ENCODE measurements around the gene AARS2. TPM values are rescaled to one million over a fixed set of nuclear protein-coding genes. Genes with fewer than 3 reads are reported as not detected.

AARS2 gene
- total RNA-seq, 4 donors from 2014 or later, result 13.9 to 17.7 (median 16.4) TPM

DNA sequence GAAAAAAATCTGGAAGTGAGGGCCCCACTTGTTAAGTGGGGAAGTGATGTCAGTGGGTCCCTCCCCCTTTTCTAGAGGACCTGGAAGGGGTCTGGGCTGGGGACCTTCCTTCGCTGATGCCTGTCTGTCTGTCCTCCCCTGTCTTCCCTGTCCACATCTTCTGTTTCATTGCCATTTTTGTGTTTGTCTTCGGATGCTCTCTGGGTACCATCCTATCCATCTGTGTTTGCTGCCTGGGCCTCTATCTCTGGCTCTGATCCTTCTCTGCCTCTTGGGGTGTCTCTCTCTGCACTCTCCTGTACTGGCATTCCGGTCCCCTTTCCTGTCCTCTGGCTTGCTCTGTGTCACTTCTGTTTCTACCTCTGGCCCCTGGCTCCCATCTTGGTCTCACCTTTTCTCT is 40.6 kb downstream of the AARS2 start:
- TF ChIP-seq CTCF (IDR thresholded peaks at IDR 0.05) (no peak), POLR2A (IDR thresholded peaks at IDR 0.05) (no peak), EP300 (IDR thresholded peaks at IDR 0.05) (no peak), POLR2AphosphoS5 (IDR thresholded peaks at IDR 0.05) (no peak)
- Histone ChIP-seq H3K4me1 (peaks cover 22% of the 10 kb centered on the region), H3K9me3 (no peaks in the 10 kb centered on the region), H3K27ac (no peak overlapping the region), H3K27me3 (peaks cover 69% of the 10 kb centered on the region), H3K36me3 (no peaks in the 10 kb centered on the region), H3K4me3 (no peak overlapping the region)
- DNase-seq (ENCODE audit: low spot score in 2 of 2), result no peak
- 89% methylated on average over 3 of the region's 3 CpGs for WGBS

GRCh38 chr6:44271914-44272313 is 41.2 kb downstream of the AARS2 start:
- TF ChIP-seq POLR2A (IDR thresholded peaks at IDR 0.05), result no peak
- TF ChIP-seq CTCF (IDR thresholded peaks at IDR 0.05), result no peak
- no peak for TF ChIP-seq EP300 (IDR thresholded peaks at IDR 0.05)
- no peak for TF ChIP-seq POLR2AphosphoS5 (IDR thresholded peaks at IDR 0.05)
- Histone ChIP-seq H3K4me1 (peaks cover 22% of the 10 kb centered on the region), H3K4me3 (no peak overlapping the region), H3K36me3 (no peaks in the 10 kb centered on the region), H3K27ac (no peak overlapping the region), H3K9me3 (no peaks in the 10 kb centered on the region), H3K27me3 (peaks cover 63% of the 10 kb centered on the region)
- no peak for DNase-seq (ENCODE audit: low spot score in 2 of 2)
- WGBS, result 73% methylated on average over 3 of the region's 3 CpGs

- H3K27ac ChIP-seq, result no peak overlapping the region
- H3K27me3 ChIP-seq, result peaks cover 58% of the 10 kb centered on the region
- H3K9me3 ChIP-seq, result no peaks in the 10 kb centered on the region
- no peak overlapping the region for H3K4me3 ChIP-seq
- H3K4me1 ChIP-seq, result peaks cover 20% of the 10 kb centered on the region
- no peaks in the 10 kb centered on the region for H3K36me3 ChIP-seq
- DNase-seq (ENCODE audit: low spot score in 2 of 2), result no peak
- 81% methylated on average over 4 of the region's 6 CpGs for WGBS
- no peak for TF ChIP-seq POLR2AphosphoS5 (IDR thresholded peaks at IDR 0.05)
- no peak for TF ChIP-seq CTCF (IDR thresholded peaks at IDR 0.05)
- no peak for TF ChIP-seq POLR2A (IDR thresholded peaks at IDR 0.05)
- no peak for TF ChIP-seq EP300 (IDR thresholded peaks at IDR 0.05)
Observed at GRCh38 chr6:44271406-44271723, 41.8 kb downstream of the AARS2 start.

DNA sequence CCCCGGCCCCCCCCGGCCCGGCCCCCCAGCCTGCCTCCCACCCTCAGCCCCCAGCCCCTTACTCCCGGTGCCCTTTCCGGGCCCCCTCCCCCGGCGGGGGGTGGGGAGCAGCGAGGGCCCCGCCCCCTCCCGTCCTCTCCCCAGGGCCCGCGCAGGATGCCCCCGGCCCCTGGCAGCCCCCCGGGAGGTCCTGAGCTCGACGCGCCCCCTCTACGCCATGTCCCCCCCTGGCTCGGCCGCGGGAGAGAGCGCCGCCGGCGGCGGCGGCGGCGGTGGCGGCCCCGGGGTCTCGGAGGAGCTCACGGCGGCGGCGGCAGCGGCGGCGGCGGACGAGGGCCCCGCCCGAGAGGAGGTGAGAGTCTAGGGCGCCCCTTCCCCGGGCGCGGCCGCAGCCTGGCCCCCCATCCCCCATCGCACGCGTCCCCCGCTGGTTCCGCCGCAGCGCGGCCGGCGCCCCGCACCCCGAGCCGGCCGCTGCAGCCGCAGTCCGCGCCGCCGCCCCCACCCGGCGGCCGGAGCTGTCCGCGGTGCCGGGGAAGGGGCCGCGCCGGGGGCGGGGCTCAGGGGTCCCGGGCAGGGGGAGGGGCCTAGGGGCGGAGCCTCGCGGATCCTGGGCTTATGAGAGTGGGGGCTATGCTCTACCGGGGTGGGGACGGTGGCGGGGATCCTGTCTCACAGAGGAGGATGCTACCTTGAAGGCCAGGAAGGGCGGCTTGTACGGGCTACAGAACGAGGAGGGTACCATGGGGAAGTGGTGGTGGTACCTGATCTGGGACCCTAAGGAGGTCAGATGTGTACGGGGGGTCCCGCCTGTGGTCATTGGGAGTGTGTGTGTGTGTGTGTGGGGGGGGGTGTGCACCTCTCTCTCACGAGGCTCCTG is 42.4 kb downstream of the AARS2 start:
- TF ChIP-seq POLR2A (IDR thresholded peaks at IDR 0.05) (no peak), EP300 (IDR thresholded peaks at IDR 0.05) (no peak), CTCF (IDR thresholded peaks at IDR 0.05) (no peak), POLR2AphosphoS5 (IDR thresholded peaks at IDR 0.05) (no peak)
- DNase-seq (ENCODE audit: low spot score in 2 of 2), result no peak
- H3K27me3 ChIP-seq, result peaks cover 52% of the 10 kb centered on the region
- H3K36me3 ChIP-seq, result no peaks in the 10 kb centered on the region
- H3K4me1 ChIP-seq, result peaks cover 14% of the 10 kb centered on the region
- no peaks in the 10 kb centered on the region for H3K9me3 ChIP-seq
- WGBS, result 6% methylated on average over 17 of the region's 90 CpGs
- no peak overlapping the region for H3K27ac ChIP-seq
- H3K4me3 ChIP-seq, result peak overlapping the region; percentile 51

- DNase-seq (ENCODE audit: low spot score in 2 of 2), result no peak
- Histone ChIP-seq H3K36me3 (no peaks in the 10 kb centered on the region), H3K9me3 (no peaks in the 10 kb centered on the region), H3K27ac (no peak within 1 kb of the TSS), H3K4me1 (peaks cover 11% of the 10 kb centered on the region), H3K4me3 (peak within 1 kb of the TSS; percentile 51), H3K27me3 (peaks cover 44% of the 10 kb centered on the region)
- TF ChIP-seq CTCF (IDR thresholded peaks at IDR 0.05) (no peak), POLR2A (IDR thresholded peaks at IDR 0.05) (no peak), EP300 (IDR thresholded peaks at IDR 0.05) (no peak), POLR2AphosphoS5 (IDR thresholded peaks at IDR 0.05) (no peak)
- 54% methylated on average over 9 of the region's 29 CpGs for WGBS
Observed at GRCh38 chr6:44269921-44270525, 43.1 kb downstream of the AARS2 start, which contains the start of gene TMEM151B. TMEM151B (plus strand) TSS chr6:44270450; CDS start chr6:44270743, 293 bp downstream.
